Loucy (cell line): ENCODE data around the gene TNFSF13B.

Experiments
- CTCF ChIP-seq: fragments of 200-600 bp; sonication (generic); conservative IDR thresholded peaks from 2 replicates; pipeline ENCODE4 v1.5.1; 2014; ENCODE audit warnings: mild to moderate bottlenecking, antibody characterized with exemption, low read length
- EZH2phosphoT487 ChIP-seq: fragments of 200-600 bp; IDR thresholded peaks from 2 replicates; pipeline ENCODE4 v1.6.1; 2018; ENCODE audit warnings: antibody characterized with exemption, mild to moderate bottlenecking, moderate library complexity, borderline replicate concordance

GRCh38 chr13:108315991-108316390 lies 46.5 kb downstream of the TNFSF13B start:
- TF ChIP-seq CTCF (no peak), EZH2phosphoT487 (no peak)
